Parietal lobe (tissue), 1 donor: ENCODE measurements around the gene SUN1. TPM values are rescaled to one million over a fixed set of nuclear protein-coding genes. Genes with fewer than 3 reads are reported as not detected.

Experiments
- total RNA-seq: library from RNA; depleted of rRNA; stranded (reverse); fragments of >200 nt; gene quantifications from one replicate; pipeline ENCODE4 v1.2.3, GENCODE V29; 2014

Gene SUN1
- 335 TPM for total RNA-seq

GRCh38 chr7:832167-832967 lies at the start of gene SUN1:
SUN1 (plus strand) TSS chr7:832476; CDS start chr7:832525, 49 bp downstream.

GRCh38 chr7:876077-876971 lies 44.0 kb downstream of the SUN1 start, which contains the start of gene GET4:
GET4 (plus strand) TSS chr7:876554; CDS start chr7:876646, 92 bp downstream.

Other genes with a start within 250 kb of the SUN1 start
- 14.7 TPM for gene DNAAF5, start 105.8 kb upstream of the SUN1 start, total RNA-seq
- 88.3 TPM for gene PRKAR1B, start 105.2 kb upstream of the SUN1 start, total RNA-seq
- 19.1 TPM for gene GET4, start 44.1 kb downstream of the SUN1 start, total RNA-seq
- 30.4 TPM for gene ADAP1, start 122.2 kb downstream of the SUN1 start, total RNA-seq
- gene COX19, start 143.1 kb downstream of the SUN1 start, total RNA-seq, result 46.6 TPM
- not detected for gene CYP2W1, start 150.7 kb downstream of the SUN1 start, total RNA-seq
- gene GPR146, start 212.1 kb downstream of the SUN1 start, total RNA-seq, result 1.3 TPM